SKM-1 treated with dmso at 0.1 percent for 144 hours (cell line): ENCODE results near the gene SYNGR3.

ENCODE experiments used
- DNase-seq: peaks from one replicate; lab custom pipeline; 2025; ENCODE audit not compliant: unreplicated experiment; lab: John Stamatoyannopoulos, UW

SYNGR3 gene

DNA sequence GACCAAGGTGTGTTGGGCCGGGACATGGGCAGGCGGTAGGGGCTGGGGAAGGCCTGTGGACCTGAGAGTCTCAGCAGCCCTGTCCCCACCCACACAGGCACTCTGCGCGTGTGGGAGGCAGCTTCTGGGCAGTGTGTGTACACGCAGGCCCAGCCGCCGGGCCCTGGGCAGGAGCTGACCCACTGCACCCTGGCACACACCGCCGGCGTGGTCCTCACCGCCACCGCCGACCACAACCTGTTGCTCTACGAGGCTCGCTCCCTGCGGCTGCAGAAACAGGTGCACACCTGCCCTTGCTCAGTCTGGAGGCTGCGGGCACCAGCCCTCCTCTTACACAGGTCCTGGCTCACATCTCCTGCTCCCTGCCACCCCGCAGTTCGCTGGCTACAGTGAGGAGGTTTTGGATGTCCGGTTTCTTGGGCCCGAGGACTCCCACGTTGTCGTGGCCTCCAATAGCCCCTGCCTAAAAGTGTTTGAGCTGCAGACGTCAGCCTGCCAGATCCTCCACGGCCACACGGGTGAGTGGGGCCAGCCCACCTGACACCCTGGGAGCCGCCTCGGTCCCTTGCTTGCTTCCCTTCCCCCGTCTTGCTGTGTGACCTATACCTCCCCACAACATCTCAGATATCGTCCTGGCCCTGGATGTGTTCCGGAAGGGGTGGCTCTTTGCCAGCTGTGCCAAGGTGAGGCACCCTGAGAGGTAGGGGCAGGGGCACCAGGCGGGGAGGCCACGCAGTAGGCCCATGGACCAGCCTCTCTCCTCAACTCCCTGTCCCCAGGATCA is 14.1 kb upstream of the SYNGR3 start:
- no peak for DNase-seq

DNA sequence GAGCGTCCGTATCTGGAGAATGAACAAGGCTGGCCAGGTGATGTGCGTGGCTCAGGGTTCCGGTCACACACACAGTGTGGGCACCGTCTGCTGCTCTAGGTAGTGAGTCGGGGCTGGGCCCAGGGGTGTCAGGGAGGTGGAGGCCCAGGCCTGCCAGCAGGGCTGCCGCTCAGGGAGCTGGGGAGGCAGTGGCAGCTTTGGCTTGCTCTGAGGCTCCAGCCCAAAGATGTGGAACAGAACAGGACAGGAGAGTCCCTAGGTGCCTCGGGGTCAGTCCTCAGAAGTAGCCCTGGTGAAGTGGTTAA is 13.6 kb upstream of the SYNGR3 start:
- no peak for DNase-seq

DNA sequence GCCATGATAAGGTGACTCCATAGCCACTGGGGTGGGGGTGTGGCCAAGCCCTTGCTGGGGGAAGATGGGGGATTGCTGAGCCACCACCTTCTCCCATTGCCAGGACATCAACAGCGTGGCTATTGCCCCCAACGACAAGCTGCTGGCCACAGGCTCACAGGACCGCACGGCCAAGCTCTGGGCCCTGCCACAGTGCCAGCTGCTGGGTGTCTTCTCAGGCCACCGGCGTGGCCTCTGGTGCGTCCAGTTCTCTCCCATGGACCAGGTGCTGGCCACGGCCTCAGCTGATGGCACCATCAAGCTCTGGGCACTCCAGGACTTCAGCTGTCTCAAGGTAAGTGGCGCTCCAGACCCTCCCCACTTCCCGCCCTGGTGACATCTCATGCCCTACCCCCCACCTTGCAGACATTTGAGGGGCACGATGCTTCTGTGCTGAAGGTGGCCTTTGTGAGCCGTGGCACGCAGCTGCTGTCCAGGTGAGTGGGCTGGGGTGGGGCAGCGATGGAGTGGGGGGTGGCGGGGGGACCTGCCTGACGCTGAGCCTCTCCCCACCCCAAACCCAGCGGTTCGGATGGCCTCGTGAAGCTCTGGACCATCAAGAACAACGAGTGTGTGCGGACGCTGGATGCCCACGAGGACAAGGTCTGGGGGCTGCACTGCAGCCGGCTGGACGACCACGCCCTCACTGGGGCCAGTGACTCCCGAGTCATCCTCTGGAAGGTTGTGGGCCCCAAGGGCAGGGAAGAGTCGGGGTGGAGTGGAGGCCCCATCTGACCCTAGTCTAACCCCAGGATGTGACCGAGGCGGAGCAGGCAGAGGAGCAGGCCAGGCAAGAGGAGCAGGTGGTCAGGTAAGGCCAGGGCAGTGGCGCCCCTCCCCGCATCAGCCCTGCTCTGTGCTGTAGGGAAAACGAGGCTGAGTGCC is 12.6 kb upstream of the SYNGR3 start:
- no peak for DNase-seq

DNA sequence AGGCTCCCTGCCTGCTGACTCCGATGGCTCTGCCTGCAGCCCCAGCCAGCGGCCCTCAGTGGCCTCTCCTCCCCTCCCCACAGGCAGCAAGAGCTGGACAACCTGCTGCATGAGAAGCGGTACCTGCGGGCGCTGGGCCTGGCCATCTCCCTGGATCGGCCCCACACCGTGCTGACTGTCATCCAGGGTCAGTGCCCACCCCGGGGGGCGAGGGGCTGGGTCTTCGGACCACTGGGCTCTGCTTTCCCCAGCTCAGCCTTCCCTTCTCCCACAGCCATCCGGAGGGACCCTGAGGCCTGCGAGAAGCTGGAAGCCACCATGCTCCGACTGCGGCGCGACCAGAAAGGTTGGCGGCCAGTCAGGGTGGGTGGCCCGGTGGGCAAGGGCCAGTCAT is 11.9 kb upstream of the SYNGR3 start:
- no peak for DNase-seq

DNA sequence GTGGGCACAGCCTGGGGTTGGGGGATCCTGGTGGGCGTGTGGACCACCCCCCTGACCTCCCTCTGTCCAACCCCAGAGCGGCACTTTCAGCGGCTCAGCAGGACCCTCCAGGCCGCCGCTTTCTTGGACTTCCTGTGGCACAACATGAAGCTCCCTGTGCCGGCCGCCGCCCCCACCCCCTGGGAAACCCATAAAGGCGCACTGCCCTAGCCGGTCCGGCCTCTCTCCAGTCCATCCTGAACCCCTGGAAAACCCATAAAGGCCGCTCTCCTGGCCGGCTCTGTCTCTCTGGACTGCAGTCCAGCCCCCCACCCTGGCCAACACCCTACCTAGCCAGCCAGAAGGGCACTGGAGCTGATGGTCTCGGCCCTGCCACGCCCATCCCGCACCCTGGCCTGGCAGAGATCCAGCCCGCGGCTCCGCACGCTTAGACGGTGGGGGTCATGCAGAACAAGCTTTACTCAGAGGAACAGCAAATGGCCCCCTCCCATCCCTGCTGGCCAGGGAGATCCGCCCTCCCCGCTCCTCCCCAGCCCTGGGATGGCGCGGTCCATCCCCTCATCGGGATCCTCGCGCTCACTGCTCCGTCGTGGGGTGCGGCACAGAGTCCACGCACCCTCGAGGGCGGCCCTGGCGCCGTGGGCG is 11.2 kb upstream of the SYNGR3 start:
- no peak for DNase-seq

DNA sequence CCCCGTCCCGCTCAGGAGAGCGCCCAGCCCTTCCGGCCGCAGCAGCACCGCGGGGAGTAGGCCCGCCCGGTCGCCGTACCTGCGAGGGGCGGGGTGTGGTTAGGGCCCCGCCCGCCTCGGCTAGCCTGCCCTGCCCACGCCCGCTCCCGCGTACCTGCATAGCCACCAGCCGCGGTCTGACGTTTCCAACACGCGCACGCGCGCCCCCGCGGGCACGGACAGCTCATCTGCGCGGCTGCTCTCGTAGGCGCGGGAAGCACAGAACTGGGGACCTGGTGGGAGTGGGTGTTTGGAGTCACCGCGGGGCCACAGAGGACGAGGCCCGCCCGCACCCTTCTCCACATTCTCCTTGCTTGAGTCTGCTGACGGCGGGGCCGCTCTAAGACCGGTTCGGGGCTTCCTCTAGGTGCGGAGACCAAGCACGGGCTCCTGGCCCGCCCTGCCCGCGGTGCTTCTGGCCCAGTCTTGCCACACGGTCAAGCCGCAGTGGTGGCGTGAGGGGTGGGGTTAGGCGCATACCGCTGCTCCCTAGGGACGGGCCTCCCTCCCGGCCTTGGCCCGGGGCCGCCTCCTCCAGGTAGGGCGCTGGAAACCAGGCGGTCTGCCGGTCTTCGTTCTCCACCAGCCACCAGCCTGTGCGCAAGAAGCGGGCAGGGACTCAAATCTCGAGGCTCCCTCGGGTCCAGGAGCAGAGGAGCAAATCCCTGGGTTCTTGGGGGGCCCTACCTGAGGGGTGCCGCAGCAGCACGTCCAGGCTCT is 10.3 kb upstream of the SYNGR3 start:
- DNase-seq: no peak

DNA sequence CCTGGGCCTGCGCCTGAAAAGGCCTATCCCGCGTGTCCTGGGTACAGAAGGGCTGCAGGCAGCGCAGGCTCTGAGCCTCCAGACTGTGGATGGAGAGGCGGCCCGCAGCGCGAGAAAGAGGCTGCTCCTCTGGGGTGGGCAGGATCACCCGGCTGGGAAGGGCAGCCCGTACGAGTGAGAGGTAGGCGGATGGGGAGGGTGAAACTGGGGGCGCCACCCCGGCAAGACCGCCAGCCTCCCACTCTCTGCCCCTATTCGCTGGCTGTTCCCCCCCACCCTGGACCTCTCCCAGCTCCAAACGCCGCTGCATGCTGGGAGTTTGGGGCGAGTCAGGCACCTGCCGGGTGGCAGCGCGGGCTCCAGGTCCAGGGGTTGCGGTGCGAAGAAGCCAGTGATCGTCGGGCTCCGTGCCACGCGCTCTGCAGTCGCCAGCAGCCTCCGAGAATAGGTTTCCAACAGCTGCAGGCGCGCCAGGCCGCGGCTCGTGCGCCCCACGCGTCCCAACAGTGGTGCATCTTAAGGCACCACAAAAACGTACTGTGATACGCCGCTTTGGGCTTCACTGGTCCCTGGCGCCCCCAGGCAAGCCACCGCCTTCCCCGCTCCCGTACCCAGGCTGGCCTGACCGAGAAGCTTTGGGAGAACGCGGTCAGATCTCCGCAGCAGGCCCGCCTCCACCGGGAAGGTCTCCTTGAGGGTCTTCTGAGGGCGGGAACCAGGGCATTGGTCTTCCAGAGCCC is 9.6 kb upstream of the SYNGR3 start:
- no peak for DNase-seq

DNA sequence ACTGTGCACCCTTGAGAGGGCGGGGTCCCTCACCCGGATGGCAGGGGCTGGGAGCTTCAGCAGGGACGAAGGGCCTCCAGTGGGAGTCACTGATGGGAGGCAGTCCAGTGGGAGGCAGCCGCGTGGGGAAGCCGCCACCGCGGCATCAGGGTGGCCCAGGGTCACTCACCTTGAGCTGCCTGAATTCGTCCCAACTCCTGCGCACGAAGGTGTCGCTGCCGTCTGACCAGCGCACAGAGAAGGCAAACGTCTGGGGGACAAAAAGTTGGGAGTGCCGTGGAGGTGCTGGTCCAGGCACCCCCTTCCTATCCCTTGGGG is 9.0 kb upstream of the SYNGR3 start:
- no peak for DNase-seq

DNA sequence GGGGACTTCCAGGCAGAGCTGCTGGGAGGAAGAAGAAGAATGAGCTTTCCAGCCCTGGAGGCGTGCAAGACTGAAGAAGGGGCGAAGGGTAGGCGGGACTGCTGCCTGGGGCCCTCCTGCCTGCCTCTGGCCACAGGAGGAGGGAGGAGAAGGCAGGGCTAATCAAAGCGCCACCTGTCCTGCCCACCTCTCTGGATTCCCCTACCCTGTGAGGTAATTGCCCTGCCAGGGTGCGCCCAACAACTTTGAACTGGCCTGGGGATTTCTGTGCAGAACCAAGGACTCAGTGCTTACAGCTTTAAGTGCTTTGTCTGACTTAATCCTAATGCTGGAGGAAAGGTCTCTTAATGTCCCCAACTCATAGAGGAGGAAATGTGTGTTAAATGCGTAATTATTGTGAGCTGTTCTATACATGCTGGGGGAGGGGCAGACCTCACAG is 8.4 kb upstream of the SYNGR3 start, which contains the start of gene NOXO1:
Gene NOXO1, minus strand, starts transcription at position 72 of the 439 bp plus-strand sequence. CDS start 290 bp downstream, outside the sequence.
- no peak for DNase-seq

DNA sequence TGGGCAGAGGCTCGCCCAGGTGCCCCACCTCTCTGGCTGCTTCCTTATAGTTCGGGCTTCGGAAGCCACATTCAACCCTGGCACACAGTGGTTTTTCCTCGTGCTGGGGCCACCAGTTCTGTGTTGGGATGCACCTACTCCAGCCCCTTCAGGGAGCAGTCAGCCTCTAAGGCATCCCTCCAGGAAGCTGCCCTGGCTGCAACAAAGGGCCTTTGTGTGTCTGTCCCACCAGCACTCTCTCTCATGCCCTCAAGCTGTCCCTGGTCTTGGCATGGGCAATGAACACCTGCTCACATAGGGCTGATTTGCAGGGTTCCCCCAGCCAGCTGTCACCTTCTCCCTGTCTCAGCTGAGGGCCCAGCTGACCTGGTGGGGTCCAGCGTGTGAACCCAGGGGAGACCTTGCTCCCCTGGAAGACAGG is 7.7 kb upstream of the SYNGR3 start:
- no peak for DNase-seq

DNA sequence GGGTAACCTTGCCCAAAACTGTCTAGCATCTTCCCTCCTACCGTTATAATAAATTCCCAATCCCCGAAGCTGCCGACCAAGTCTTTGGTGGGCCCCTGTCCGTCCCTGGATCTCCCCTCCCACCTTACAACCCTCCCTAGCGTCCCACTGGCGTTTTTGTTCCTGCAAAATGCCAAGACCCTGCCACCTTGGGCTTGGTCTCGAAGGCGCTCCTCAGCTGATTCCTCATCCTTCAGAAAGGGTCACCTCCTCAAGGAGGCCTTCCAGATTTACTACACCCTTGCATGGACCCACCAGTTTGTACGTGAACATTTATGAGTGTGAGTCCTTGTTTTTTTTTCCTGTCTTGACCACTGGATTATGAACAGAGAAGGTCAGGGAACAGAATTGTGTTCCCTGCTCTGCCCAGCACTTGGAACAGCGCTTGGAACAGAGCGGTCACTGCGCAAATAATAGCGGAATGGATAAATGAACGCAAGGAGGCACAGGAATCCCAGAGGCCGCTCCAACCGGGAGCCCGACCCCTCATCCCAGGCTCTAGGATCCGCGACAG is 6.7 kb upstream of the SYNGR3 start:
- DNase-seq: no peak

DNA sequence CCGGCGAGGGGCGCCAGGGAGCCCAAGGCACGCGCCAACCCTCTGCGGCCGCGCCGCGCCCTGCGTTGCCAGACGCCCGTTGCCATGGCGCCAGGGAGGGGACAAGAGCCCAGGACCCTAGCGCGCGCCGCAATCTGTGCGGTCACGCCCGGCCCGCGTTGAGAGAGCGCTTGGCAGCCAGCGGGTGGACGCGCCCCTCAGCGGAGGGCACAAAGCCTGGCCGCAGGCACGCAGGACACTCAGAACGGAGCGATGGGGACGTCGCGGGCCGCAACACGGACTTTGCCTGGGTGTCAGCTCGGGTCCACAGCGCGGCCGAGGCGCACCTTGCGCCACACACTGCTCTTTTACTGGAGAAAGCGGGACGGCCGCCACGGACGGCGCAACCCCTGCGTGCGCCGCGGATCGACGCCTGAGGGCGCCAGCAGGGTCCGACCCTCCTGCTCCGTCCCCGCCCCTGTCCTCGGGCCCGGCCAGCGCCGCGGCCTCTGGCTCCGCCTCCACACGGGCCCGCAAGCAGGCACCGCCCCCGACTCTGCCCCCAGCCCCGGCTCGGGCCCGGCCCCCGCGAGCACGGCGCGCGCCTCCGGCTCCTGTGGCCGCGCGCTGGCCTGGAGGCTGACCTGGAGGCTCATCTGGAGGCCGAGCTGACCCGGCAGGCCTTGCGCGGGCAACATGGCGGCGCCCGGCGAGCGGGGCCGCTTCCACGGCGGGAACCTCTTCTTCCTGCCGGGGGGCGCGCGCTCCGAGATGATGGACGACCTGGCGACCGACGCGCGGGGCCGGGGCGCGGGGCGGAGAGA is 6.0 kb upstream of the SYNGR3 start, which contains the start of gene GFER:
Gene GFER, plus strand, starts transcription at position 650 of the 803 bp plus-strand sequence. Its CDS starts 26 bp downstream, at position 676.
- DNase-seq: peak; percentile 89

DNA sequence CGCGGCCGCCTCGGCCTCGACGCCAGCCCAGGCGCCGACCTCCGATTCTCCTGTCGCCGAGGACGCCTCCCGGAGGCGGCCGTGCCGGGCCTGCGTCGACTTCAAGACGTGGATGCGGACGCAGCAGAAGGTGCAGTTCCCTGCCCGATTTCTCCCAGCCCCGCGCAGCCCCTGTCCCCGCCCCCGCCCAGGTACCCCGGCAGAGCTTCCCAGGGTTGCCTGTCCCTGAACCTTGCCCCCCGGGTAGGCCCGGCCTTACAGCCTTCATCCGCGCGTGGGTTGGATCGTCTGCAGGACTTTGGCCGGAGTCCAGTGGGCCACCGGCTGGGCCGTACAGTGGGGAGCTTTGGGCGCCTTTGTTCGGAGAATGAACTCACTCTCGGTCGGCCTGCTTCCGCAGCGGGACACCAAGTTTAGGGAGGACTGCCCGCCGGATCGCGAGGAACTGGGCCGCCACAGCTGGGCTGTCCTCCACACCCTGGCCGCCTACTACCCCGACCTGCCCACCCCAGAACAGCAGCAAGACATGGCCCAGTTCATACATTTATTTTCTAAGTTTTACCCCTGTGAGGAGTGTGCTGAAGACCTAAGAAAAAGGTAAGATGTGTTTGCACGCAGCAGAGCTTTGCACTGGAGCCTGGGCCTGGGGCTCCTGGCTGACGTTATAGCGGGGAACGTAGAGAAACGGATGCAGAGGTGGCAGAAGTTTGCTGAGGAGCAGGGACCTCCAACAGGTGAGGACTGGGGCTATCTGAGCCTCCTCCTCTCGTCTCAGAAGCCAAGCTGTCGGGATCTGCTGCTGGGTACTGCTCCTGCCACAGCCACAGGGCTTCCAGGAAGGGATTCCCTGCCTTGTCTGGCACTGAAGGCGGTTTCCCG is 5.2 kb upstream of the SYNGR3 start:
- DNase-seq: no peak

DNA sequence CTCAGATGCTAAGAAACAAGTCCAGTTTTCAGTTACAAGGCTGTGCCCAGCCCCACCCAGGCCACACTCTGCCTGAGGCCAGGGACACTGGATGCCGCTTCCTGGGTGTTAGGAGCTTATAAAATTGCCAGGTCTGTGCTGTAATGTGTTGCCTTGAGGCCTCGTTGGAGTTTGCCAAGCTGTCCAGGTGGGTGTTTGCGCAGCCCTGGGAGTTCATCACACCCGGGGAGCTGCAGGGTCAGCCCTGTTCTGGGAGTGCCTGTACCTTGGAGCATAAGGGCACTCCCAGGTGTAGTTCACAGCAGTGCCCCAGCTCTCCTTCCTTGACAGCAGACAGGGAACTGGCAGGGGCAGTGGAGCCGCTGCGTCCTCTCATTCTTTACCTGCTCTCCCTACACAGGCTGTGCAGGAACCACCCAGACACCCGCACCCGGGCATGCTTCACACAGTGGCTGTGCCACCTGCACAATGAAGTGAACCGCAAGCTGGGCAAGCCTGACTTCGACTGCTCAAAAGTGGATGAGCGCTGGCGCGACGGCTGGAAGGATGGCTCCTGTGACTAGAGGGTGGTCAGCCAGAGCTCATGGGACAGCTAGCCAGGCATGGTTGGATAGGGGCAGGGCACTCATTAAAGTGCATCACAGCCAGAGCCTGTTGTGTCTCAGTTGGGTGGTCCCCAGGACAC is 4.2 kb upstream of the SYNGR3 start:
- no peak for DNase-seq

DNA sequence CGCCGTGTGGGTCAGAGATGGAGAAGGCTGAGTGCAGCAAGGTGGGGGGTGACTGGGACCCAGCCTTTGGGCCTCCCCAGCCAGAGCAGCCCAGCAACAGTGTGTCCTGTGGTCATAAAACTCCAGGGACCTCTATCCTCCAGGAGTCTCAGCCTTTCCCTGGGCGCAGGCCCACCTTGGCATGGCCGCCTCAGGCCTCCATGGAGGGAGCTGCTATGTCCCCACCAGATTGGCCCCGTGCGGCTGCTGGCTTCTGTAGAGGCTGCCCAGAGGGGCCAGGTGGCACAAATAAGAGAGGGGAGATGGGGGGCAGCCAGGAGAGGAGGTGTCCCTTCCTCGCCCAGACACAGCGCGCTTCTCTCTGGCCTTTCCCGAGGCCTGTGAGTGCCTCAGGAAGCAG is 2.6 kb upstream of the SYNGR3 start:
- no peak for DNase-seq

DNA sequence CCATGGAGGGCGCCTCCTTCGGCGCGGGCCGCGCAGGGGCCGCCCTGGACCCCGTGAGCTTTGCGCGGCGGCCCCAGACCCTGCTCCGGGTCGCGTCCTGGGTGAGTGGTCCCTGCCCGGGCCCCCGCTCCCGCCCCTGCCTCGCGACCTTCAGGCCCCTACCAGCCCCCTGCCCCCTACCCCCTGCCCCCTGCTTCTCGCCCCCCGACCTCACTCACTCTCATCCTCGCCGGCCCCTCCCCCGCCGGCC is 256 bp downstream of the SYNGR3 start:
- no peak for DNase-seq

DNA sequence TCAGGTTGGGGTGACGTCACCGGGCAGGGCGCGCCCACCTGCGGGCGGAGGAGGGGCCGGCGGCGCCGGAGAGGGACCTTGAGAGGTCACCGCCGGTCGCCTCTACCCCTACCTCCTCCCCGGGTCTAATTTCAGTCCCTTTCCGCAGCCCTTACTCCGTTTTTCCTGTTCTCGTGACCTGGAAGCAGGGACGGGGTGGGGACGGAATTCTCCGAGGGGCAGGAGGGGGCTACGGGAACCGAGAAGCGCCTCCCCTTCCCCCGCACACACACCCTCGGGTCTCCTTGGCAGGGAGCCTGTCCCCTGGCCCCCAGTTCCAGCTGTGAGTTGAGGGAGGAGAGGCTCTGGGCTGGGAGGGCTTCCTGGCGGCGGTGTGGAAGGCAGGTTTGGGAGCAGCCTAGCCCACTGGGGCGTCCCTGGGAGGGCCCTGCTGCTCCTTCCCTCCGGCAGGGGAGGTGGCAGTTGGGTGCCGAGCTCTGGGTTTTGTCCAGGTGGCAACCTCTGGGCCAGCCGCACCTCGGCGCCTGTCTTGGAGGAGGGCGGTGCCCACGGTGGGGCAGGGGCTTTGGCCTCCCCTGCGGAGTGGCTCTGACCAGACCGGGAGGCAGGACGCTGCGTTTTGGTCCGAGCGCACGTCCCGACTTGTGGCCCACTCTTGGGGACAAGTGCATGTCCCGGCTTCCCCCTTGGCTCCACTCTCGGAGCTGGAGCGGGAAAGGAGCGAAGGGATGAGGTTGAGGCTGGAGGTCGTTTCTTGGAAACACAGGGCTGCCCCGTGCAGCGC is 773 bp downstream of the SYNGR3 start:
- DNase-seq: no peak
